Transverse colon (tissue), 4 donors: ENCODE data around the gene PLA2G2E.

Experiments used
- CTCF ChIP-seq, 5 experiments: fragments of 200-600 bp in 3 of 5; fragments of 450-650 bp in 2 of 5; sonication (generic) in 3 of 5; IDR thresholded peaks; 1 replicate in 2 of 5; 2 replicates in 3 of 5; pipeline ENCODE4 v1.5.1; 2016 to 2017; ENCODE audit warnings: antibody characterized with exemption in 5 of 5, inconsistent platforms in 3 of 5, mild to moderate bottlenecking in 2 of 5, moderate library complexity in 1 of 5
- POLR2AphosphoS5 ChIP-seq, 3 donors: sonication (generic); formaldehyde crosslinking; IDR thresholded peaks; one replicate each; pipeline ENCODE4 v1.6.1; 2016; ENCODE audit warnings: antibody characterized with exemption in 3 of 3

GRCh38 chr1:19926296-19927129 is 3.1 kb upstream of the PLA2G2E start:
- no peak for TF ChIP-seq POLR2AphosphoS5 (IDR thresholded peaks at IDR 0.05)
- TF ChIP-seq CTCF (IDR thresholded peaks at IDR 0.05), result no peak
